SK-N-SH treated with all-trans-retinoic acid at 6 μM for 48 hours (cell line): Measurements from ENCODE around the gene BPIFB1.
A peak's percentile ranks its signal among the peaks of the same experiment; 100 is the strongest.

ENCODE experiments used
- ATAC-seq: fragments of 200-7000 bp; cut with Tn5 transposase; 3 replicates; pipeline ENCODE4 v1.9.1; 2020; ENCODE audit warnings: mild to moderate bottlenecking, moderate library complexity
- ARNTL ChIP-seq: fragments of 450-650 bp; formaldehyde crosslinking; IDR thresholded peaks from 2 replicates; pipeline ENCODE4 v1.5.0; 2020; ENCODE audit warnings: low read depth, mild to moderate bottlenecking, moderate library complexity, borderline replicate concordance
- BACH2 ChIP-seq: fragments of 250-450 bp; sonication (Bioruptor Pico); IDR thresholded peaks from 2 replicates; pipeline ENCODE4 v1.9.0; 2021; ENCODE audit warnings: mild to moderate bottlenecking, borderline replicate concordance
- CSDC2 ChIP-seq: fragments of 250-450 bp; sonication (Bioruptor Pico); IDR thresholded peaks from 2 replicates; pipeline ENCODE4 v1.5.0; 2020; ENCODE audit warnings: mild to moderate bottlenecking, moderate library complexity
- GLIS3 ChIP-seq: fragments of 250-450 bp; sonication (Bioruptor Pico); IDR thresholded peaks from 2 replicates; pipeline ENCODE4 v1.5.0; 2020; ENCODE audit warnings: mild to moderate bottlenecking, moderate library complexity
- OSR1 ChIP-seq: fragments of 250-450 bp; sonication (Bioruptor Pico); IDR thresholded peaks from 2 replicates; pipeline ENCODE4 v1.8.0; 2022; ENCODE audit warnings: moderate library complexity, mild to moderate bottlenecking, inconsistent platforms
- PATZ1 ChIP-seq: fragments of 250-450 bp; sonication (Bioruptor Pico); IDR thresholded peaks from 2 replicates; pipeline ENCODE4 v1.8.0; 2020; ENCODE audit warnings: mild to moderate bottlenecking, moderate library complexity, borderline replicate concordance
- PPARA ChIP-seq: fragments of 250-450 bp; sonication (Bioruptor Pico); IDR thresholded peaks from 2 replicates; pipeline ENCODE4 v1.5.0; 2020; ENCODE audit warnings: mild to moderate bottlenecking, borderline replicate concordance
- RARB ChIP-seq: fragments of 250-450 bp; sonication (Bioruptor Pico); IDR thresholded peaks from 2 replicates; pipeline ENCODE4 v1.8.0; 2021; ENCODE audit warnings: mild to moderate bottlenecking, moderate library complexity
- SNAI2 ChIP-seq: fragments of 250-450 bp; sonication (Bioruptor Pico); IDR thresholded peaks from 2 replicates; pipeline ENCODE4 v1.5.0; 2020; ENCODE audit warnings: mild to moderate bottlenecking, moderate library complexity
- TCF4 ChIP-seq: fragments of 250-450 bp; sonication (Bioruptor Pico); IDR thresholded peaks from 2 replicates; pipeline ENCODE4 v1.8.0; 2021; ENCODE audit warnings: mild to moderate bottlenecking, moderate library complexity, borderline replicate concordance
- TOX ChIP-seq: fragments of 250-450 bp; sonication (Bioruptor Pico); IDR thresholded peaks from 2 replicates; pipeline ENCODE4 v1.8.0; 2021; ENCODE audit warnings: mild to moderate bottlenecking, moderate library complexity, borderline replicate concordance
- ZC3H10 ChIP-seq: fragments of 250-450 bp; sonication (Bioruptor Pico); IDR thresholded peaks from 2 replicates; pipeline ENCODE4 v1.5.1; 2021; ENCODE audit warnings: mild to moderate bottlenecking, moderate library complexity
- ZFP3 ChIP-seq: fragments of 250-450 bp; sonication (Bioruptor Pico); IDR thresholded peaks from 2 replicates; pipeline ENCODE4 v1.5.0; 2020; ENCODE audit warnings: mild to moderate bottlenecking, moderate library complexity
- ZFP30 ChIP-seq: fragments of 450-650 bp; formaldehyde crosslinking; IDR thresholded peaks from 2 replicates; pipeline ENCODE4 v1.5.0; 2022; ENCODE audit warnings: mild to moderate bottlenecking, moderate library complexity
- ZNF565 ChIP-seq: fragments of 450-650 bp; formaldehyde crosslinking; conservative IDR thresholded peaks from 2 replicates; pipeline ENCODE4 v1.5.0; 2020; ENCODE audit warnings: low read depth, mild to moderate bottlenecking, moderate library complexity
- ZNF70 ChIP-seq: fragments of 450-650 bp; formaldehyde crosslinking; IDR thresholded peaks from 2 replicates; pipeline ENCODE4 v1.5.0; 2020; ENCODE audit warnings: mild to moderate bottlenecking, moderate library complexity
- ZNF8 ChIP-seq: fragments of 450-650 bp; formaldehyde crosslinking; IDR thresholded peaks from 2 replicates; pipeline ENCODE4 v1.5.0; 2020; ENCODE audit warnings: mild to moderate bottlenecking, moderate library complexity
- TF ChIP-seq, protein P1 (sequence below): fragments of 250-450 bp; sonication (Bioruptor Pico); IDR thresholded peaks from 2 replicates; pipeline ENCODE4 v1.8.0; 2021; ENCODE audit warnings: low read depth, mild to moderate bottlenecking, moderate library complexity, borderline replicate concordance
- TF ChIP-seq, protein P2 (sequence below): fragments of 250-450 bp; sonication (Bioruptor Pico); IDR thresholded peaks from 2 replicates; pipeline ENCODE4 v1.5.1; 2020; ENCODE audit warnings: low read depth, mild to moderate bottlenecking, moderate library complexity
- TF ChIP-seq, protein P3 (sequence below): fragments of 250-450 bp; sonication (Bioruptor Pico); IDR thresholded peaks from 2 replicates; pipeline ENCODE4 v1.5.0; 2020; ENCODE audit warnings: mild to moderate bottlenecking, moderate library complexity

BPIFB1 gene

DNA sequence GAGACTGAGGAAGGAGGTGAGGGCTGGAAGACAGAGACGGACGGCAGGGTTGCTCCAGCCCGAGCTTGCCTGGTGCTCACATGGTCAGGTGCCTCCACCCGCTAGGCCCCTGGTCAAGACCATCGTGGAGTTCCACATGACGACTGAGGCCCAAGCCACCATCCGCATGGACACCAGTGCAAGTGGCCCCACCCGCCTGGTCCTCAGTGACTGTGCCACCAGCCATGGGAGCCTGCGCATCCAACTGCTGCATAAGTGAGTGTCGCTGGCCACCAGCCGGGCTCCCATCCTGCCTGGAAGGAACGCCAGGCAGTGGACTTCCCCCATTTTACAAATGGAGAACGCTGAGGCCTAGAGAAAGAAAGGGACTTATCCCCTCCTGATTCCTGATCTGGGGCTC lies 7.8 kb downstream of the BPIFB1 start:
- no peak for ATAC-seq

GRCh38 chr20:33291416-33291815 lies 8.4 kb downstream of the BPIFB1 start:
- no peak for TF ChIP-seq ARNTL (CRISPR knock-in tag)
- TF ChIP-seq ZNF8 (CRISPR knock-in tag) = no peak
- TF ChIP-seq ZFP3 (CRISPR knock-in tag) = no peak
- no peak for TF ChIP-seq PATZ1 (CRISPR knock-in tag)
- TF ChIP-seq ZFP30 (CRISPR knock-in tag) = no peak
- TF ChIP-seq ZNF70 (CRISPR knock-in tag) = no peak
- TF ChIP-seq RARB (CRISPR knock-in tag) = no peak
- no peak for ATAC-seq

More for the DNA sequence above, 7.8 kb downstream of the BPIFB1 start:
- TF ChIP-seq CSDC2 (CRISPR knock-in tag) = no peak
- TF ChIP-seq ZNF565 (CRISPR knock-in tag) = no peak
- TF ChIP-seq, protein P1, sequence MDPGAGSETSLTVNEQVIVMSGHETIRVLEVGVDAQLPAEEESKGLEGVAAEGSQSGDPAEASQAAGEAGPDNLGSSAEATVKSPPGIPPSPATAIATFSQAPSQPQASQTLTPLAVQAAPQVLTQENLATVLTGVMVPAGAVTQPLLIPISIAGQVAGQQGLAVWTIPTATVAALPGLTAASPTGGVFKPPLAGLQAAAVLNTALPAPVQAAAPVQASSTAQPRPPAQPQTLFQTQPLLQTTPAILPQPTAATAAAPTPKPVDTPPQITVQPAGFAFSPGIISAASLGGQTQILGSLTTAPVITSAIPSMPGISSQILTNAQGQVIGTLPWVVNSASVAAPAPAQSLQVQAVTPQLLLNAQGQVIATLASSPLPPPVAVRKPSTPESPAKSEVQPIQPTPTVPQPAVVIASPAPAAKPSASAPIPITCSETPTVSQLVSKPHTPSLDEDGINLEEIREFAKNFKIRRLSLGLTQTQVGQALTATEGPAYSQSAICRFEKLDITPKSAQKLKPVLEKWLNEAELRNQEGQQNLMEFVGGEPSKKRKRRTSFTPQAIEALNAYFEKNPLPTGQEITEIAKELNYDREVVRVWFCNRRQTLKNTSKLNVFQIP (CRISPR knock-in tag) = no peak
- no peak for TF ChIP-seq GLIS3
- TF ChIP-seq ZFP3 (CRISPR knock-in tag) = no peak
- TF ChIP-seq, protein P2, sequence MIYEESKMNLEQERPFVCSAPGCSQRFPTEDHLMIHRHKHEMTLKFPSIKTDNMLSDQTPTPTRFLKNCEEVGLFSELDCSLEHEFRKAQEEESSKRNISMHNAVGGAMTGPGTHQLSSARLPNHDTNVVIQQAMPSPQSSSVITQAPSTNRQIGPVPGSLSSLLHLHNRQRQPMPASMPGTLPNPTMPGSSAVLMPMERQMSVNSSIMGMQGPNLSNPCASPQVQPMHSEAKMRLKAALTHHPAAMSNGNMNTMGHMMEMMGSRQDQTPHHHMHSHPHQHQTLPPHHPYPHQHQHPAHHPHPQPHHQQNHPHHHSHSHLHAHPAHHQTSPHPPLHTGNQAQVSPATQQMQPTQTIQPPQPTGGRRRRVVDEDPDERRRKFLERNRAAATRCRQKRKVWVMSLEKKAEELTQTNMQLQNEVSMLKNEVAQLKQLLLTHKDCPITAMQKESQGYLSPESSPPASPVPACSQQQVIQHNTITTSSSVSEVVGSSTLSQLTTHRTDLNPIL (CRISPR knock-in tag) = no peak
- TF ChIP-seq PATZ1 (CRISPR knock-in tag) = no peak
- TF ChIP-seq OSR1 = no peak
- TF ChIP-seq ARNTL (CRISPR knock-in tag) = no peak
- no peak for TF ChIP-seq PPARA (CRISPR knock-in tag)
- no peak for TF ChIP-seq SNAI2 (CRISPR knock-in tag)
- TF ChIP-seq, protein P3, sequence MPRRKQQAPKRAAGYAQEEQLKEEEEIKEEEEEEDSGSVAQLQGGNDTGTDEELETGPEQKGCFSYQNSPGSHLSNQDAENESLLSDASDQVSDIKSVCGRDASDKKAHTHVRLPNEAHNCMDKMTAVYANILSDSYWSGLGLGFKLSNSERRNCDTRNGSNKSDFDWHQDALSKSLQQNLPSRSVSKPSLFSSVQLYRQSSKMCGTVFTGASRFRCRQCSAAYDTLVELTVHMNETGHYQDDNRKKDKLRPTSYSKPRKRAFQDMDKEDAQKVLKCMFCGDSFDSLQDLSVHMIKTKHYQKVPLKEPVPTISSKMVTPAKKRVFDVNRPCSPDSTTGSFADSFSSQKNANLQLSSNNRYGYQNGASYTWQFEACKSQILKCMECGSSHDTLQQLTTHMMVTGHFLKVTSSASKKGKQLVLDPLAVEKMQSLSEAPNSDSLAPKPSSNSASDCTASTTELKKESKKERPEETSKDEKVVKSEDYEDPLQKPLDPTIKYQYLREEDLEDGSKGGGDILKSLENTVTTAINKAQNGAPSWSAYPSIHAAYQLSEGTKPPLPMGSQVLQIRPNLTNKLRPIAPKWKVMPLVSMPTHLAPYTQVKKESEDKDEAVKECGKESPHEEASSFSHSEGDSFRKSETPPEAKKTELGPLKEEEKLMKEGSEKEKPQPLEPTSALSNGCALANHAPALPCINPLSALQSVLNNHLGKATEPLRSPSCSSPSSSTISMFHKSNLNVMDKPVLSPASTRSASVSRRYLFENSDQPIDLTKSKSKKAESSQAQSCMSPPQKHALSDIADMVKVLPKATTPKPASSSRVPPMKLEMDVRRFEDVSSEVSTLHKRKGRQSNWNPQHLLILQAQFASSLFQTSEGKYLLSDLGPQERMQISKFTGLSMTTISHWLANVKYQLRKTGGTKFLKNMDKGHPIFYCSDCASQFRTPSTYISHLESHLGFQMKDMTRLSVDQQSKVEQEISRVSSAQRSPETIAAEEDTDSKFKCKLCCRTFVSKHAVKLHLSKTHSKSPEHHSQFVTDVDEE (CRISPR knock-in tag) = no peak
- TF ChIP-seq ZNF8 (CRISPR knock-in tag) = no peak

DNA sequence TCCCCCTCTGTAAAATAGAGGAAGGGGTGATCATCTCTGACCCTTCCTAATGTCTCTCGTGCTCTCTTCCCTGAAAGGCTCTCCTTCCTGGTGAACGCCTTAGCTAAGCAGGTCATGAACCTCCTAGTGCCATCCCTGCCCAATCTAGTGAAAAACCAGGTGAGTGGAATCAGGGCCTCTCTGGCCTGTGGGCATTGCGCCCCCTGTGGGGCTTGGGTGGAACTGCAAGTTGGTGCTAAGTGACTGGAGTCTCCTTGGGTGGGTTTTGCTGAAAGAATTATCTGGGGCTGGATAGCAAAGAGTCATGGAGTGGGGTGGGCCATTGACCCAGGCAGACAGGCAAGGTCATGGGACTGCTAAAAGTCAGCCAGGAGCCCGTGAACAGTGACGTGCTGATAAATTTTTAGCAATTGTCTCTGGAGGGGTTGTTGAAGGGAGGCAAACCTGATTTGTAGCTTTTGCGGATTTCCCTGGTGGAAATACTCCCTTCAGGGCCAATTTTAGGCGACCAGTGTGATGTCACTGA lies 8.9 kb downstream of the BPIFB1 start:
- ATAC-seq = peak; percentile 58; the same call in 2 of the 3 replicates
- TF ChIP-seq ZNF565 (CRISPR knock-in tag) = no peak
- no peak for TF ChIP-seq TCF4 (CRISPR knock-in tag)
- no peak for TF ChIP-seq BACH2 (CRISPR knock-in tag)
- no peak for TF ChIP-seq TOX
- TF ChIP-seq OSR1 = no peak
- TF ChIP-seq, protein P2 (CRISPR knock-in tag) = no peak
- TF ChIP-seq, protein P3 (CRISPR knock-in tag) = no peak
- TF ChIP-seq ZC3H10 (CRISPR knock-in tag) = no peak
- no peak for TF ChIP-seq PATZ1 (CRISPR knock-in tag)
- no peak for TF ChIP-seq GLIS3
- no peak for TF ChIP-seq ZNF70 (CRISPR knock-in tag)
- no peak for TF ChIP-seq RARB (CRISPR knock-in tag)
- TF ChIP-seq ARNTL (CRISPR knock-in tag) = no peak
- no peak for TF ChIP-seq SNAI2 (CRISPR knock-in tag)
- no peak for TF ChIP-seq ZFP30 (CRISPR knock-in tag)
